ENCODE measurements around the gene PRDM12.
A peak's percentile ranks its signal among the peaks of the same experiment; 100 is the strongest.

- TF ChIP-seq CTCF (conservative IDR thresholded peaks at IDR 0.05; ENCODE audit: low read depth in 2 of 2) (no peak), POLR2AphosphoS5 (IDR thresholded peaks at IDR 0.05; ENCODE audit: low read depth) (no peak), STAT1 (IDR thresholded peaks at IDR 0.05; ENCODE audit: unreplicated experiment) (no peak), CREB1 (CRISPR knock-in tag; IDR thresholded peaks at IDR 0.05; ENCODE audit: low read depth) (no peak), REST (IDR thresholded peaks at IDR 0.05; ENCODE audit: unreplicated experiment) (no peak), EZH2 (IDR thresholded peaks at IDR 0.05; ENCODE audit: low read depth, unreplicated experiment) (peak; percentile 65)
Observed at GRCh38 chr9:130681769-130682420, 17.5 kb downstream of the PRDM12 start.

Measured in GM23338 (cell line).